Measurements from ENCODE around the gene FBXO8.

The FBXO8 gene

DNA sequence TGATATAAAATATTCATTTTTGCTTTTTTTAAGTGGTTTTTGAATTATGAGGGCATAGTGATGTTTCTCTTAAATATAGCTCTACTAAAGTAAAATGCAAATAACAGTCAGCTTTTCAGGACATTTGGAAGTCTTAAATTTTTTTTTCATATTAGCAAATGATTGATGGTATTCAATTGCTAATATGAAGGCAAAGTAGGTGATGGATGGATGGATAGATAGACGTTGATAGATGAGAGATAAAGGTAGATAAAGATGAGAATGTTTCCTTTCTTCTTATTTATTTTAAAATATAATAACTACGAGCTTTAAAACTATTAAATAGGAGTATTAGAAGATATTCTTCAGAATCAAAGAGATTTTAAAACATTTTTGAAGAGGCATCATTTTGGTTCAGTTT is 83.7 kb downstream of the FBXO8 start:
- no peak for ATAC-seq (ENCODE audit: low read depth)

DNA sequence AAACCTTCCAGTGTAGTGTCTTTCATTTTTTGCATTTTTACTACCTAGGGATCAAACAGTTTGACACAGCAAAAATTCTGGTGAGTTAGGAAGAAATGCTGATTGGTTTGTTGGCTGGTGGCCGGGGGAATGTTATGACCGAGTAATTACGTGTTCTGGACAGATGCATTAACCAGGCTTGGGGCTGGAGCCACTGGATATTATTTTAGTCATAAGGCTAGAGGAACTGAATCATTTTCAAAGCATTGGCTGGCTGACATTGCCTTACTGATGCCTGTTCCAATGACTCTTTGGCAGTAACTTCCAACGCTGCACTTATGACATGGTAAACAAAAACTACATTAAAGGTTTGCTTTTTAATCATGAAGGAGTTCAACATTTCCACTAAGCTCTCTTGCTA is 84.6 kb downstream of the FBXO8 start:
- TF ChIP-seq, protein P1, sequence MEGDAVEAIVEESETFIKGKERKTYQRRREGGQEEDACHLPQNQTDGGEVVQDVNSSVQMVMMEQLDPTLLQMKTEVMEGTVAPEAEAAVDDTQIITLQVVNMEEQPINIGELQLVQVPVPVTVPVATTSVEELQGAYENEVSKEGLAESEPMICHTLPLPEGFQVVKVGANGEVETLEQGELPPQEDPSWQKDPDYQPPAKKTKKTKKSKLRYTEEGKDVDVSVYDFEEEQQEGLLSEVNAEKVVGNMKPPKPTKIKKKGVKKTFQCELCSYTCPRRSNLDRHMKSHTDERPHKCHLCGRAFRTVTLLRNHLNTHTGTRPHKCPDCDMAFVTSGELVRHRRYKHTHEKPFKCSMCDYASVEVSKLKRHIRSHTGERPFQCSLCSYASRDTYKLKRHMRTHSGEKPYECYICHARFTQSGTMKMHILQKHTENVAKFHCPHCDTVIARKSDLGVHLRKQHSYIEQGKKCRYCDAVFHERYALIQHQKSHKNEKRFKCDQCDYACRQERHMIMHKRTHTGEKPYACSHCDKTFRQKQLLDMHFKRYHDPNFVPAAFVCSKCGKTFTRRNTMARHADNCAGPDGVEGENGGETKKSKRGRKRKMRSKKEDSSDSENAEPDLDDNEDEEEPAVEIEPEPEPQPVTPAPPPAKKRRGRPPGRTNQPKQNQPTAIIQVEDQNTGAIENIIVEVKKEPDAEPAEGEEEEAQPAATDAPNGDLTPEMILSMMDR (IDR thresholded peaks at IDR 0.05; ENCODE audit: poor library complexity, severe bottlenecking): no peak
- H3K27me3 ChIP-seq (ENCODE audit: insufficient read depth, poor library complexity, severe bottlenecking): no peaks in the 10 kb centered on the region
- DNase-seq (ENCODE audit: low spot score): no peak

More for the DNA sequence above, 83.7 kb downstream of the FBXO8 start:
- Histone ChIP-seq H3K9me3 (ENCODE audit: severe bottlenecking) (no peaks in the 10 kb centered on the region), H3K27me3 (ENCODE audit: insufficient read depth, poor library complexity, severe bottlenecking) (no peaks in the 10 kb centered on the region), H3K36me3 (ENCODE audit: low read depth) (no peaks in the 10 kb centered on the region), H3K4me1 (ENCODE audit: insufficient read depth, poor library complexity, severe bottlenecking) (peaks cover 11% of the 10 kb centered on the region), H3K27ac (ENCODE audit: poor library complexity, severe bottlenecking) (no peak overlapping the region), H3K4me3 (ENCODE audit: severe bottlenecking) (no peak overlapping the region)
- no peak for DNase-seq (ENCODE audit: low spot score)
- TF ChIP-seq, protein P1 (IDR thresholded peaks at IDR 0.05; ENCODE audit: poor library complexity, severe bottlenecking): no peak

DNA sequence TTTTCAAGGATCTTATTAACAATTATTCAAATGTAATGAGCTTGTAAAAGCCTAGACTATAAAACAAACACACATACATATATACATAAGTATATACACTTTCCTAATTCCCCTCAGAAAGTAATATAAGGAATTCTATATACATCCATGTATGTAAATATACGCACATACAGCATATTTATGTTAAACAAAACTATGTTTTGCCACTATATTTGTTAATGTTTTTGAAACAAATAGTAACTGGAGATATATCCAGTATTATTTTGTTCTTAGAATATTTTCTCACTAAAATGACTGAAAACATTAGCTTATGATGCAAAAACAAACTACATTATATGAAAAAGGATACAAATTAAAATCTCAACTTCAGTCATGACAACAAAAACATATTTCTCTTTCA is 85.1 kb downstream of the FBXO8 start:
- H3K9me3 ChIP-seq (ENCODE audit: severe bottlenecking): no peaks in the 10 kb centered on the region
- no peak overlapping the region for H3K4me3 ChIP-seq (ENCODE audit: severe bottlenecking)
- no peak overlapping the region for H3K27ac ChIP-seq (ENCODE audit: poor library complexity, severe bottlenecking)

More for the DNA sequence above, 84.6 kb downstream of the FBXO8 start:
- ATAC-seq (ENCODE audit: low read depth): peak; percentile 96
- H3K36me3 ChIP-seq (ENCODE audit: low read depth): no peaks in the 10 kb centered on the region
- no peak overlapping the region for H3K27ac ChIP-seq (ENCODE audit: poor library complexity, severe bottlenecking)
- H3K4me1 ChIP-seq (ENCODE audit: insufficient read depth, poor library complexity, severe bottlenecking): peaks cover 11% of the 10 kb centered on the region
- no peak overlapping the region for H3K4me3 ChIP-seq (ENCODE audit: severe bottlenecking)
- no peaks in the 10 kb centered on the region for H3K9me3 ChIP-seq (ENCODE audit: severe bottlenecking)

DNA sequence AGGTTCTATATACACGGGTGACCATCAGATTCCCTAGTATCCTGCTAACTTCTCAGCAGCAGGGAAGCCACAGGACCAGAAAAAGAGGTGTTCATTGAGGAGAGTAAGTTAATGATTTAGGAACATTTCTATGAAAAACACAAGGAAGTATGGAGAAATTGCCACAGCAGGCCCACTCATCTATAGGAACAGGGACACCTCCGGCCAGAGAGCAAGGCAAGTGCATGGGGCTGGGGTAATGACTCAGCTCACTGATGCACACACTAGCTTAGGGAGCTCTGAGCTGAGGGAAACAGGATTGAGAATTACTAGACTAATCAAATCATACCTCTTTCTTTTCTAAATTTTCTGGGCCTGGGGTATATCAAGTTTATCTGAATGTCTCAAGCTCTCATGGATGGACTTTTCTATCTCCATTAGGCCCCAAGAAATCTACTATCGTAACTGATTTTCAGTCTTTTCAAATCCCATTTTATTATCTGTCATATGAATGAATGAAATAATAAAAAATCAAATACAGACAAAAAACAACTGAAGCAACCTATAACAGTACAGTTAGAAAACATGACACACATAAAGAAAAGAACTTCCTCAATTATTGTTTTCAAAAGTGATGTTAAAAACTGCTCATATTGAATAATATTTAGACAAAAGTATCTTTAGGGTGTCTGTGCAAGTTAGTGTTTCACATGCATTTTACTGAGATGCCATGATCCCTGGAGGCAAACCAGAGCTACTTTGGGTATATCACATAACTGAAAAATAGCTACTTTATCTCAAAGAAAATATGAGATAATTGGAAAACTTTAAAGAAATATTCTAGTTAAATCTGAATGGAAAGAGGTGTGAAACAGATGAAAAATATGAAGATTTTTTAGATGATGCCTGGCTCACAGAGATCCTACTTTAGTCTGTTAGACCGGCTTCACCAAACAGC is 89.8 kb downstream of the FBXO8 start:
- H3K36me3 ChIP-seq (ENCODE audit: low read depth): no peaks in the 10 kb centered on the region
- TF ChIP-seq, protein P1 (IDR thresholded peaks at IDR 0.05; ENCODE audit: poor library complexity, severe bottlenecking): no peak
- no peaks in the 10 kb centered on the region for H3K27me3 ChIP-seq (ENCODE audit: insufficient read depth, poor library complexity, severe bottlenecking)
- H3K4me1 ChIP-seq (ENCODE audit: insufficient read depth, poor library complexity, severe bottlenecking): peaks cover 4% of the 10 kb centered on the region
- 0 out of 3 replicates have a peak, but pooled peaks have one; percentile 31 for ATAC-seq (ENCODE audit: low read depth)
- H3K27ac ChIP-seq (ENCODE audit: poor library complexity, severe bottlenecking): no peak overlapping the region
- no peaks in the 10 kb centered on the region for H3K9me3 ChIP-seq (ENCODE audit: severe bottlenecking)
- H3K4me3 ChIP-seq (ENCODE audit: severe bottlenecking): no peak overlapping the region
- DNase-seq (ENCODE audit: low spot score): no peak

More for the DNA sequence above, 85.1 kb downstream of the FBXO8 start:
- TF ChIP-seq, protein P1 (IDR thresholded peaks at IDR 0.05; ENCODE audit: poor library complexity, severe bottlenecking): no peak
- Histone ChIP-seq H3K27me3 (ENCODE audit: insufficient read depth, poor library complexity, severe bottlenecking) (no peaks in the 10 kb centered on the region), H3K4me1 (ENCODE audit: insufficient read depth, poor library complexity, severe bottlenecking) (peaks cover 11% of the 10 kb centered on the region), H3K36me3 (ENCODE audit: low read depth) (no peaks in the 10 kb centered on the region)
- DNase-seq (ENCODE audit: low spot score) (no peak), ATAC-seq (ENCODE audit: low read depth) (no peak)

DNA sequence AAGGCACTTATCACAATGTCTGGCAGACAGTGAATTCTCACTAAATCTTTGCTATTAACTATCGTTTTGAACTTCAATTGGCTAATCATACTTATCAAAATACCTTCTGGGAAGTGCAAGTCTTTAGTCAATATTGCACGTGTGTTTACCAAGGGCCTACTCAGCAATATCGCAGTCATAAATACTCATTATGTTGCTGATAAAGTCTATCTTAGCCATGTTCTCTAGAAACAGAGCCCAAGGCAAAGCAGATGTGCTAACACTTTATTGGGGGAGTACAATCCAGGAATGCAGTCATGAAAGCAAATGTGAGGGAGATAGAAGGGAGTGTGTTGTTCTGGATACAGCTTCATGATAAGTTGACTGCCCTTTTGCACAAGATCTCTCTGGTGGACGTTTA is 90.5 kb downstream of the FBXO8 start:
- Histone ChIP-seq H3K9me3 (ENCODE audit: severe bottlenecking) (no peaks in the 10 kb centered on the region), H3K4me3 (ENCODE audit: severe bottlenecking) (no peak overlapping the region), H3K36me3 (ENCODE audit: low read depth) (no peaks in the 10 kb centered on the region), H3K27me3 (ENCODE audit: insufficient read depth, poor library complexity, severe bottlenecking) (no peaks in the 10 kb centered on the region), H3K27ac (ENCODE audit: poor library complexity, severe bottlenecking) (no peak overlapping the region), H3K4me1 (ENCODE audit: insufficient read depth, poor library complexity, severe bottlenecking) (no peaks in the 10 kb centered on the region)
- TF ChIP-seq, protein P1 (IDR thresholded peaks at IDR 0.05; ENCODE audit: poor library complexity, severe bottlenecking): no peak
- DNase-seq (ENCODE audit: low spot score) (no peak), ATAC-seq (ENCODE audit: low read depth) (no peak)
